GM10847 (cell line): ENCODE measurements around the gene ETV5.

ENCODE experiments used
- POLR2A ChIP-seq: IDR thresholded peaks from 2 replicates; pipeline ENCODE4 v1.6.1; 2011; ENCODE audit not compliant: insufficient read length; ENCODE audit errors: extremely low read depth

Gene ETV5

DNA sequence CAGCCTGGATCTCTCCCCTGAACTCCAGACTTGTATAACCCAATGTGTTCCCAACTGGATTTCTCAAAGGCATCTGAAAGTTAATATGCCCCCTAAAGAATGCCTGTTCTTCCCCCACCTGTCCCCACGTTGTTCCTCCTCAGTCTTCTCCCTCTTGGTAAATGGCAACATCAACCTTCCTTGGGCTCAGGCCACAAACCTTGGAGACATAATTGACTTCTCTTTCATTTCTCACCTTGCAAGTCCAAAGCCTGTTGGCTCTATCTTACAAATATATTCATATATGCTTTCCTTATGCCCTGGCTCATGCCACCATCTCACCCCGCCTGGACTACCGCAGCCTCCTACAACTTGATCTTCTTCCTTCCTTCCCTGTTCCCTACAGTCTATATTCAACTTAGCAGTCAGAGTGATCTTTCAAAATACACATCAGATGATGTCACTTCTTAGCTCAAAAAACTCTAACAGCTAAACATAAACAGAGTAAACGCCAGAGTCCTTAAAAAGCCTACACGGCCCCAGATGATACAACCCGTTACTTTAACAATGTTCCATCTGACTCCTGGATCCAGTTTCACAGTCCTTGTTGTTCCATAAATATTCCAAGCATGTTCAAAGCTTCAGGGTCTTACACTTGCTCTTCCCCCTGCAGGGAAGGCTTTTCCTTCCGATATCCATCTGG lies 66.2 kb downstream of the ETV5 start:
- no peak for TF ChIP-seq POLR2A

DNA sequence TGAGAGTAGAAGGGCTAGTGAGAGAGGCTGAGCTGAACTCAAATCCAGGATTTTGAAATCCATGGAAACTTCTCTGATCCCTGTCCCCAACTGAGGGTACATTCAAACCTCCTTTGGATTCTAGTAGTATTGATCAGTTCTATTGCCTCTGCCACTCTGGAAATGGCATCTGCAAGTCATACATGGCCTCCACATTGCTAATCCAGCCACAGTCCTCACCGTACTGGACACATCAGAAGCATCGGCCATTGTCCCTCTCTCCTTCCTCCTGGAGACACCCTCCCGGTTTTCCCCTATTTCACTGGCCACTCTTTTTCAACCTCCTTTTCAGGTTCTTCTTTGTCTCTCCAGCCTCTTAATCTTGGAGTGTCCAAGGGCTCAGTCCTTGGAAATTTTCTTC lies 66.9 kb downstream of the ETV5 start:
- TF ChIP-seq POLR2A = no peak

DNA sequence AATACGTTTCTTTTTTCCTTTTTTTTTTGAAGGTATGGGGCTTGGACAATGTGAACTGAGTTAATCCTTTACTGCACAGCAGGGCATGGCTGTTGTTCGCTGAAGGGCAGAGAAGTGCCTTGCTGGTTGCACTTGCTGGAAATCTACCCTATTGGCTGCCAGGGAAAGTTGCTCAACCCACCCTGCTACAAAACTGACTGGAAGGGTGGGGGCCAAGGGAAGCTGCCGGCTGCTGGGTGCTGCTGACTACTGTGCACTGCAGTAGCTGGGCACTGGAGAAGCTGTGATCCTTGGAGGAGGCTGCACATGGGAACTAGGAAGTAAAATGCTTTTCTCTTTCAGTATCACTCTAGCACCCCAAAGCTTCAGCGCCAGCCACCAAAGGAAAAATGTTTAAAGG lies 70.5 kb downstream of the ETV5 start:
- no peak for TF ChIP-seq POLR2A

- TF ChIP-seq POLR2A = no peak
Observed at GRCh38 chr3:186035277-186035676, 73.6 kb downstream of the ETV5 start.

DNA sequence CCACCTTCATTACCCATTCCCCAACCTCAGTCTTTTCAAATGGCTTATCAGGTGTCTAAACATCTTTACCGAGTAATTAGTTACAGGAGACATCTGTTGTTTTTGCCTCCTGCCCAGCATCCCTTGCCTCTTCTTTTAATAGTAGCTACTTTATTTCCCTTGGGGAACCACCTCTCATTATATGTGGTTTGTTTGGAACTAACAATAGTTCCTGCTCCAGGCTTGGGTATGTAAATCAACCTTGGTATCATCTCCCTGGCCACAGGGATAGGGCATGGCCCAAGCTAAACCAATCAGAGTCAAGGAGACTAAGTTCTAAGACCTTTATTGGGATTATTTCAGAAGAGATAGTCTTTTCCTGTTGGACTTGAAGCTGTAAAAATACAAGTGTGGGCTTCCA lies 76.6 kb downstream of the ETV5 start:
- no peak for TF ChIP-seq POLR2A

- TF ChIP-seq POLR2A = no peak
Observed at GRCh38 chr3:186025161-186025560, 83.7 kb downstream of the ETV5 start.

GRCh38 chr3:186024210-186024609 lies 84.7 kb downstream of the ETV5 start:
- TF ChIP-seq POLR2A = no peak

DNA sequence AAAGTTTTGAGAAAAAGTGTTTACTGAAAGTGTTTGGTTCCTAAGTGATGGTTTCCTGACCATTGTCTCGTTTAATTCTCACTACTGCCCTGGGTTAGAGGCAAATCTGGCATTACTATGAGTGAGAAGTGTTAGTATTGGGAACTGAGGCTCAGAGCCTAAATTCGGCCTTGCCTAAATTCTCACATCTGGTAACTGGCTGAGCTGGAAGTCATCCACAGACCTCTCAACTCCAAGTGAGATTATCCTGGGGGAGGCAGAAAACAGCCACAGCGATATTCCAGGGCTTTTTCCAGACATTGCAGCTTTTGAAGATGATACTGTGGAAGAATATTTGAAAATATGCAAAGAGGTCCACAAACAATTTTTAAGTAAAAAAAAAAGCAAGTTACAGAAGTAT lies 86.0 kb downstream of the ETV5 start:
- no peak for TF ChIP-seq POLR2A

DNA sequence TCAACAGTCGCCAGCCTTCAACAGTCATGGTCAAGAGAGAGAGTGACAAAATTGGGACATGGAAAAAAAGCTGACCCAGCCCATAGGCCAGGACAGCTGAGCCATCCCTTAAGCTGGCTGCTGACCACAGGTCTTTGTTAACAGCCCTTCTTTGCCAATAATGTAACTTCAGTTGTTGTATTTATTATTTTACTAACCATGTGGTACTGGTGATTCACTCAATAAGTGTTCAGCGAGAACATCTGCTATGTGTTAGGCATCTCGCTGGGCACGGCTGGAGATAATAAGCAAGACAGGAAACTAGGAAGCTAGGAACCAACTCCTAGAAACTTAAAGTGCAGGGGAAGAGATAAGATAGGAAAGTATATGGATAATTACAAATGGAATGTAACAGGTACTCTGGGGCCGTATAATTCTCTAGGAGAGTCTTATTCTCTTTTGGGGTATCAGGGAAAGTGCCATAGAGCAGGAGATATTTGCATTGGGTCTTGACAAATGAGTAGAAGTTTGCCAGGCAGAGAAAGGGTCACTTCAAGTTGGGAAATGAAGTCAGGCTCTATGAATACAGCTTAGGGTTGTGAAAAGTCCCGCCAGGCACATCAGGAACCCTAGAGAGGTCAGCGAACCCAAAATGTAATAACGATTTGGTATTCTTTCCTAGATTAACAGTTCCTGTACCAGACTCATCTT lies 87.1 kb downstream of the ETV5 start:
- no peak for TF ChIP-seq POLR2A

DNA sequence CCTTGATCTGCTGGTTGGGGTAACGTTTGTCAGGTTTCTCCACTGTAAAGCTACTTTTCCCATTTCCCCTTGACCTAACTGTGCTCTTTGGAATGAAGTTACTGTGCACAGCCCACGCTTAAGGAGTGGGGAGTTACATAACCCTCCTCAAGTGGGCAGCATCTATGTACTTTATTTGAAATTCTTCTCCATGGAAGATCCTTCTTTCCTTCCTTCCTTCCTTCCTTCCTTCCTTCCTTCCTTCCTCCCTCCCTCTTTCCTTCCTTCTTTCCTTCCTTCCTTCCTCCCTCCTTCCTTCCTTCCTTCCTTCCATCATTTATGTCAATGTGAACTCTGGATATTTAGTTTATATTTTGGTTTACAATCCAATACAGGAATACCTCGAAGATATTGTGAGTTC lies 94.0 kb downstream of the ETV5 start:
- TF ChIP-seq POLR2A = no peak

DNA sequence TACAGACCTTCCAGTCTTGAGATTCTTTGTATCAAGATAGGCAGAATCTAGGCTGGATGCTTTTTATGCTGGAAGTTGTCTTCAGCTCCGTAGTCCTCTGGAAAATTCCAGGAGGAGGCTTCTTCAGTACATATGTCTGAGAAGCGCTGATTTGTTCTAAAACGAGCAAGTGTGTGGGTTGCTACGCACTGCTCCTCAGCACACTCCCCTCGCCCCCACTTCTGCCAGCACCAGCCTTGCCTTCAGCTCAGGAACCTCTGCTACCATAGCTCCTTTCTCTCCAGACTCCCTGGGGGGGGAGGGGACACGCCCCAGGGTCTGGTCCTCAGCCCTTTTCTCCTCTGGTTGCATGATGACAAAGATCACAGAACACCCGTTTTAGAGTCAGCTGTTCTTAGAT lies 95.6 kb downstream of the ETV5 start:
- no peak for TF ChIP-seq POLR2A

- TF ChIP-seq POLR2A = no peak
Observed at GRCh38 chr3:186012137-186012536, 96.8 kb downstream of the ETV5 start.

DNA sequence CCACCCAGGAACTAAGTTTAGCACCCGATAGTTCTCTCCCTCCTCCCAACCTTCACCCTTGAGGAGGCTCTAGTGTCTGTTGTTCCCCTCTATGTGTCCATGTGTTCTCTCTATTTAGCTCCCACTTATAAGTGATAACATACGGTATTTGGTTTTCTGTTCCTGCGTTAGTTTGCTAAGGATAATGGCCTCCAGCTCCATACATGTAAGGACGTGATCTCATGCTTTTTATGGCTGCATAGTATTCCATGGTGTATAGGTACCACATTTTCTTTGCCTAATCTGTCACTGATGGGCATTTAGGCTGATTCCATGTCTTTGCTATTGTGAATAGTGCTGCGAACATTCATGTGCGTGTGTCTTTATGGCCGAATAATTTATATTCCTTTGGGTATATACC lies 104.2 kb downstream of the ETV5 start:
- no peak for TF ChIP-seq POLR2A

DNA sequence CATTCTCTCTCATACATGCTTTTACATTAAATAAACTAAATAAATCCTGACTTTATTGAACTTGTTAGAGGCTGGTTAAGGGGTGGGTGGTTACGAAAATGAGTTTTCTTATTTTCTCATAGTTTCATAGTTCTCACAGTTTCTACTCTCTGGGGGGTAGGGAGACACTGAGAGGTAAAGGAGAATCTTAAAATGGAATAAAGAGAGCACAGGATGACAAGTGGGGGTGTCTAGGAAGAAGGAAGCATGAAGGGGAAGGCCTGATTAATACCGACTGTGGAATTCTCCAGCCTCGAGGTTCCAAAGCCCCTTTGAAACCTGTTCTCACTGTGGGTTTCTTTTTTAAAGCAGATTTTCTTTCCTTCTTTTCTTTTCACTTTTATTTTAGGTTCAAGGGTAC lies 104.7 kb downstream of the ETV5 start:
- no peak for TF ChIP-seq POLR2A

- TF ChIP-seq POLR2A = no peak
Observed at GRCh38 chr3:186003610-186004009, 105.3 kb downstream of the ETV5 start.

GRCh38 chr3:186002884-186003472 lies 105.9 kb downstream of the ETV5 start:
- no peak for TF ChIP-seq POLR2A
